ENCODE data around the gene STRN4. TPM values are rescaled to one million over a fixed set of nuclear protein-coding genes. Genes with fewer than 3 reads are reported as not detected.

Gene STRN4
- total and polyA plus RNA-seq, 9 of the 15 experiments (the other 6 are each of a cell fraction or from before 2014, with no cell fraction given) = 0.62 to 83.7 (median 36.9) TPM

- TF ChIP-seq ZBTB7A (IDR thresholded peaks at IDR 0.05; ENCODE audit: borderline replicate concordance, control insufficient read depth, low read depth, low read length) = peak; percentile 78
- TF ChIP-seq CBX8 (IDR thresholded peaks at IDR 0.05; ENCODE audit: borderline replicate concordance, extremely low read depth, low read depth, low read length, poor library complexity, severe bottlenecking) = no peak
- TF ChIP-seq MYBL2 (IDR thresholded peaks at IDR 0.05; ENCODE audit: low read depth) = no peak
- no peak for TF ChIP-seq MYBL2 (CRISPR knock-in tag; IDR thresholded peaks at IDR 0.05; ENCODE audit: borderline replicate concordance)
- no peak for TF ChIP-seq PCBP2 (IDR thresholded peaks at IDR 0.05; ENCODE audit: low read depth, low read length, poor library complexity, severe bottlenecking)
- TF ChIP-seq MBD2 (IDR thresholded peaks at IDR 0.05; ENCODE audit: borderline replicate concordance, low read depth) = peak; percentile 92
- no peak for TF ChIP-seq TSC22D4 (tag; IDR thresholded peaks at IDR 0.05)
- no peak for TF ChIP-seq KLF16 (IDR thresholded peaks at IDR 0.05)
- no peak for TF ChIP-seq ZFP91 (CRISPR knock-in tag; IDR thresholded peaks at IDR 0.05)
- peak; percentile 41 to 70; a peak in 3 of 4 replicates for TF ChIP-seq FOXK2 (conservative IDR thresholded peaks at IDR 0.05 in 1 of 2, IDR thresholded peaks at IDR 0.05 in 1 of 2; ENCODE audit: low read depth in 2 of 2)
- no peak for TF ChIP-seq ZNF212 (CRISPR knock-in tag; IDR thresholded peaks at IDR 0.05)
- TF ChIP-seq FOXK1 (CRISPR knock-in tag; IDR thresholded peaks at IDR 0.05; ENCODE audit: borderline replicate concordance) = no peak; the same call in 1 of the 2 replicates
- TF ChIP-seq PRDM10 (IDR thresholded peaks at IDR 0.05; ENCODE audit: partially characterized antibody) = no peak
- TF ChIP-seq ZNF76 (CRISPR knock-in tag; IDR thresholded peaks at IDR 0.05; ENCODE audit: borderline replicate concordance) = no peak
- TF ChIP-seq, protein P1, sequence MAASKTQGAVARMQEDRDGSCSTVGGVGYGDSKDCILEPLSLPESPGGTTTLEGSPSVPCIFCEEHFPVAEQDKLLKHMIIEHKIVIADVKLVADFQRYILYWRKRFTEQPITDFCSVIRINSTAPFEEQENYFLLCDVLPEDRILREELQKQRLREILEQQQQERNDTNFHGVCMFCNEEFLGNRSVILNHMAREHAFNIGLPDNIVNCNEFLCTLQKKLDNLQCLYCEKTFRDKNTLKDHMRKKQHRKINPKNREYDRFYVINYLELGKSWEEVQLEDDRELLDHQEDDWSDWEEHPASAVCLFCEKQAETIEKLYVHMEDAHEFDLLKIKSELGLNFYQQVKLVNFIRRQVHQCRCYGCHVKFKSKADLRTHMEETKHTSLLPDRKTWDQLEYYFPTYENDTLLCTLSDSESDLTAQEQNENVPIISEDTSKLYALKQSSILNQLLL (CRISPR knock-in tag; IDR thresholded peaks at IDR 0.05; ENCODE audit: borderline replicate concordance) = no peak
- no peak for TF ChIP-seq XRCC4 (IDR thresholded peaks at IDR 0.05; ENCODE audit: extremely low read depth, insufficient read depth, insufficient read length)
- no peak for TF ChIP-seq ZNF655 (CRISPR knock-in tag; IDR thresholded peaks at IDR 0.05)
- no peak for TF ChIP-seq ZNF121 (CRISPR knock-in tag; conservative IDR thresholded peaks at IDR 0.05)
- TF ChIP-seq FOS (IDR thresholded peaks at IDR 0.05; ENCODE audit: extremely low read depth, insufficient read length) = peak; percentile 64
- TF ChIP-seq ZC3H11A (IDR thresholded peaks at IDR 0.05; ENCODE audit: low read depth, low read length) = no peak
Measured at GRCh38 chr19:46788262-46788967, 42.2 kb upstream of the STRN4 start, which contains the start of gene SLC1A5 (continued).
